Vagina (tissue), 2 donors: Measurements from ENCODE around the gene PRX. TPM values are rescaled to one million over a fixed set of nuclear protein-coding genes. Genes with fewer than 3 reads are reported as not detected.

Source experiments
- DNase-seq, 2 donors: peaks; one replicate each; pipeline ENCODE4 v3.0.0-alpha.2; 2017; ENCODE audit errors: extremely low spot score in 2 of 2
- H3K27ac ChIP-seq: fragments of 200-600 bp; sonication (generic); one replicate; pipeline ENCODE4 v1.5.1; 2019
- H3K27me3 ChIP-seq: fragments of 200-600 bp; sonication (generic); one replicate; pipeline ENCODE4 v1.5.1; 2019
- H3K36me3 ChIP-seq, 2 donors: fragments of 200-600 bp; sonication (generic); one replicate each; pipeline ENCODE4 v1.5.1; 2017 to 2019
- H3K4me1 ChIP-seq: fragments of 200-600 bp; sonication (generic); one replicate; pipeline ENCODE4 v1.5.1; 2019
- H3K4me3 ChIP-seq, 2 donors: fragments of 200-600 bp; sonication (generic); 1 replicate in 1 of 2; 2 replicates in 1 of 2; pipeline ENCODE4 v1.5.1; 2016 to 2019
- H3K9me3 ChIP-seq: fragments of 200-600 bp; sonication (generic); one replicate; pipeline ENCODE4 v1.5.1; 2019
- POLR2A ChIP-seq, 2 donors: fragments of 450-650 bp; IDR thresholded peaks; one replicate each; pipeline ENCODE4 v1.6.1; 2017; ENCODE audit warnings: antibody characterized with exemption in 2 of 2, mild to moderate bottlenecking in 2 of 2, moderate library complexity in 2 of 2
- POLR2AphosphoS5 ChIP-seq, 2 donors: sonication (generic); formaldehyde crosslinking; IDR thresholded peaks; one replicate each; pipeline ENCODE4 v1.9.0; 2017; ENCODE audit warnings: antibody characterized with exemption in 2 of 2, mild to moderate bottlenecking in 2 of 2, low read depth in 1 of 2; ENCODE audit not compliant: insufficient read depth in 1 of 2
- intact Hi-C: fragments of 100-400 bp; cut with DNase I; formaldehyde crosslinking; loops from one replicate; pipeline ENCODE4 v1.15.1; 2023
- total RNA-seq: library from RNA; depleted of rRNA; stranded (reverse); fragments of >200 nt; gene quantifications from one replicate; pipeline ENCODE4 v1.2.3, GENCODE V29; 2016
- TF ChIP-seq, protein P1 (sequence below), 3 experiments: fragments of 450-650 bp in 2 of 3; fragments of 200-600 bp in 1 of 3; sonication (generic) in 1 of 3; IDR thresholded peaks; one replicate each; pipeline ENCODE4 v1.5.1; 2017 to 2019; ENCODE audit warnings: antibody characterized with exemption in 3 of 3, mild to moderate bottlenecking in 2 of 3, moderate library complexity in 2 of 3

The PRX gene
- total RNA-seq, 1 donor from 2014 or later: 3.2 TPM

DNA sequence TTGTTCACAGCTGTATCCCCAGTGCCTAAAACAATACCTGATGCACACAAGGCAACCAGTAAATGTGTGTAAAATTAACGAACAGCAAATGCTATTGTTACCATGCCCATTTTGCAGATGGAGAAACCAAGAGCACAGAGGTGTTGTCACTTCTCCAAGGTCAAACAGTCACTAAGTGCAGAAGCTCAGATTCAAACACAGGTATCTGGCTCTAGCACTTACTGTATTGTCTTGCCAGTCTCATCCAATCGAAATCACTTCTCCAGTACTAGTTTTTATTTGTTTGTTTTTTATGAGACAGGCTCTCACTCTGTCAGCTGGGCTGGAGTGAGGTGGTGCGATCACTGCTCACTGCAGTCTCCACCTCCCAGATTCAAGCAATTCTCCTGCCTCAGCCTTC, 51.0 kb downstream of the PRX start:
- no peaks in the 10 kb centered on the region for H3K9me3 ChIP-seq
- peaks cover 0 to under 1% of the 10 kb centered on the region in 2 donors for H3K36me3 ChIP-seq
- no peaks in the 10 kb centered on the region for H3K27me3 ChIP-seq
- DNase-seq: no peak
- TF ChIP-seq, protein P1, sequence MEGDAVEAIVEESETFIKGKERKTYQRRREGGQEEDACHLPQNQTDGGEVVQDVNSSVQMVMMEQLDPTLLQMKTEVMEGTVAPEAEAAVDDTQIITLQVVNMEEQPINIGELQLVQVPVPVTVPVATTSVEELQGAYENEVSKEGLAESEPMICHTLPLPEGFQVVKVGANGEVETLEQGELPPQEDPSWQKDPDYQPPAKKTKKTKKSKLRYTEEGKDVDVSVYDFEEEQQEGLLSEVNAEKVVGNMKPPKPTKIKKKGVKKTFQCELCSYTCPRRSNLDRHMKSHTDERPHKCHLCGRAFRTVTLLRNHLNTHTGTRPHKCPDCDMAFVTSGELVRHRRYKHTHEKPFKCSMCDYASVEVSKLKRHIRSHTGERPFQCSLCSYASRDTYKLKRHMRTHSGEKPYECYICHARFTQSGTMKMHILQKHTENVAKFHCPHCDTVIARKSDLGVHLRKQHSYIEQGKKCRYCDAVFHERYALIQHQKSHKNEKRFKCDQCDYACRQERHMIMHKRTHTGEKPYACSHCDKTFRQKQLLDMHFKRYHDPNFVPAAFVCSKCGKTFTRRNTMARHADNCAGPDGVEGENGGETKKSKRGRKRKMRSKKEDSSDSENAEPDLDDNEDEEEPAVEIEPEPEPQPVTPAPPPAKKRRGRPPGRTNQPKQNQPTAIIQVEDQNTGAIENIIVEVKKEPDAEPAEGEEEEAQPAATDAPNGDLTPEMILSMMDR (IDR thresholded peaks at IDR 0.05): no peak
- no peak for TF ChIP-seq POLR2A (IDR thresholded peaks at IDR 0.05)
- H3K4me1 ChIP-seq: peaks cover 19% of the 10 kb centered on the region
- no peak overlapping the region for H3K4me3 ChIP-seq
- intact Hi-C loops: no loop called here
- H3K27ac ChIP-seq: no peak overlapping the region

DNA sequence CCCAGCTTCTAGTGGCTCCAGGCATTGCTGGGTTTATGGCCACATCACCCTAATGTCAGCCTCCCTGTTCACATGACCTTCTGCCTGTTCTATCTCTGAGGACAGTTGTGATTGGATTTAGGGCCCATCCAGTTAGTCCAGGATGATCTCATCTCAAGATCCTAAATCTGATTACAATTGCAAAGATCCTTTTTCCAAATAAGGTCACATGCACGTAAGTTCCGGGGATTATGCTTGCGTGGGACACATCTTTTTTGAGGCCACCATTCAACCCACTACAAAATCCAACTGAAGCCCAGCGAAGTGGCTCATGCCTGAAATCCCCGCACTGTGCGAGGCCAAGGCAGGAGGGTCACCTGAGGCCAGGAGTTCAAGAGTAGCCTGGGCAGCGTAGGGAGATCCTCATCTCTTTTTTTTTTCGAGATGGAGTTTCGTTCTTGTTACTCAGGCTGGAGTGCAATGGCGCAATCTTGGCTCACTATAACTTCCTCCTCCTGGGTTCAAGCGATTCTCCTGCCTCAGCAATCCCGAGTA, 52.4 kb downstream of the PRX start:
- Histone ChIP-seq H3K27ac (no peak overlapping the region), H3K4me3 (no peak overlapping the region), H3K4me1 (peaks cover 9% of the 10 kb centered on the region), H3K9me3 (no peaks in the 10 kb centered on the region), H3K36me3 (no peaks in the 10 kb centered on the region), H3K27me3 (no peaks in the 10 kb centered on the region)
- intact Hi-C loops: no loop called here
- no peak for TF ChIP-seq POLR2A (IDR thresholded peaks at IDR 0.05)
- TF ChIP-seq, protein P1 (IDR thresholded peaks at IDR 0.05): no peak
- no peak for TF ChIP-seq POLR2AphosphoS5 (IDR thresholded peaks at IDR 0.05; ENCODE audit: insufficient read depth in 1 of 2, low read depth in 1 of 2)
- no peak for DNase-seq

DNA sequence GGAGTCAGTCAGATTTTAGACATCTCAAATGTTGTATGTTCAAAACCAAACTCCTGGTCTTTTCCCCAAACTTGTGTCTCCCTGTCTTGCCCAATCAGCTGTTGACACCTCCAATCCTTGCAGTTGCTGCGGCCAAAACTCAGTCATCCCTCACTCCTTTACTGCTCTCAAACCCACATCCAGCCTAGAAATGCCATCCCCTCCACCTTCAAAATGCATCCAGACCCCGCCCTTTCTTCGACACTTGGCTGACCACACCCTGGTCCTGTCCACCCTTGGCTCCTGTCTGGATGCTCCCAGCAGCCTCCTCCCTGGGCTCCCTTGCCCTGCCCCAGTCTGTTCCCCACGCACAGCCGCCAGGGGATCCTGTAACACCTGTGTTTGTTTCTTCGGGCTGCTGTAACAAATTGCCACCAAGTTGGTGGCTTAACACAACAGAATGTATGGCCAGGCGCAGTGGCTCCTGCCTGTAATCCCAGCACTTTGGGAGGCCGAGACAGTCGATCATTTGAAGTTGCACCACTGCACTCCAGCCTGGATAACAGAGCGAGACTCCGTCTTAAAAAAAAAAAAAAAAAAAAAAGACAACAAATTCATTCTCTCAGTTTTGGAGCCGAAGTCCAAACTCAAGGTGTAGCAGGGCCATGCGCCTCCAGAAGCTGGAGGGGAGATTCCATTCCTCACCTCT, 53.0 kb downstream of the PRX start:
- no peak for TF ChIP-seq POLR2AphosphoS5 (IDR thresholded peaks at IDR 0.05; ENCODE audit: insufficient read depth in 1 of 2, low read depth in 1 of 2)
- TF ChIP-seq, protein P1 (IDR thresholded peaks at IDR 0.05): no peak
- TF ChIP-seq POLR2A (IDR thresholded peaks at IDR 0.05): no peak
- Histone ChIP-seq H3K27ac (no peak overlapping the region), H3K4me1 (peaks cover 5% of the 10 kb centered on the region), H3K9me3 (no peaks in the 10 kb centered on the region), H3K4me3 (no peak overlapping the region), H3K36me3 (no peaks in the 10 kb centered on the region), H3K27me3 (no peaks in the 10 kb centered on the region)
- intact Hi-C loops: no loop called here
- DNase-seq: no peak

DNA sequence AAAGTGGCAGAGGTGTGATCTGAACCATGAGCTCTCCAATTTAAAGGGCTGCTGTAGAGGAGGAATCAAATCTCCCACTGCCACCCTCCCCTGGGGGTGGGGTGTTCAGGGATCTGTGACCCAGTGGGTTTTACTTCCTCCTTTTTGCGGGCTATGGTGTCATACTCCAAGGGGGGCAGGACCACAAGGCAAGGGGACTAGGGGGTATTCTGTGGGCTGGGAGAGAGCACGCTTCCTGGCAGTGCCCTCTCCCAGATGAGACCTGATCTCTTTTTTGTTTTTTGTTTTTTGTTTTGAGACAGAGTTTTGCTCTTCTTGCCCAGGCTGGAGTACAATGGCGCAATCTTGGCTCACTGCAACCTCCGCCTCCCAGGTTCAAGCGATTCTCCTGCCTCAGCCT, 54.4 kb downstream of the PRX start:
- DNase-seq: no peak
- intact Hi-C loops: no loop called here
- Histone ChIP-seq H3K36me3 (no peaks in the 10 kb centered on the region), H3K9me3 (no peaks in the 10 kb centered on the region), H3K27ac (no peak overlapping the region), H3K4me3 (no peak overlapping the region), H3K4me1 (peaks cover 5% of the 10 kb centered on the region), H3K27me3 (no peaks in the 10 kb centered on the region)
- TF ChIP-seq POLR2A (IDR thresholded peaks at IDR 0.05): no peak
- no peak for TF ChIP-seq POLR2AphosphoS5 (IDR thresholded peaks at IDR 0.05; ENCODE audit: insufficient read depth in 1 of 2, low read depth in 1 of 2)
- TF ChIP-seq, protein P1 (IDR thresholded peaks at IDR 0.05): no peak

DNA sequence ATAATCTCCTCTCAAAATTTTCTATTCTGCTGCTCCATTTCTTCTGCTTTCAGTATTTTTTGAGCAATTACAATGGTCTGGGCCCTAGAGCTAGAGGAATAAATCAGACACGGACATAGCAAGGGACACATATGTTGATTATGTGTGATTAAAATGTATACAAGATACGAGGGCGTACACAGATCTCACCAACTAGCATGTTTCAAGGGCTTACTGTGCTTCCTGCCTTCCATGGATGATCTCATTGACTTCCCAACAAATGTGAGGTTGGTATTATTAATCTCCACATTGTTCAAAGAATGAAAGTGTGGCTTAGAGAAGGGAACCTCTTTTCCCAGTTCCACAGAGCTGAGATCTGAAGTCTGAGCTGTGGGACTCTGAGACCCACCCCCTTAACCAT, 55.5 kb downstream of the PRX start:
- intact Hi-C loops: no loop called here
- no peak for DNase-seq
- Histone ChIP-seq H3K4me3 (no peak overlapping the region), H3K4me1 (no peaks in the 10 kb centered on the region), H3K27ac (no peak overlapping the region), H3K9me3 (no peaks in the 10 kb centered on the region), H3K36me3 (no peaks in the 10 kb centered on the region), H3K27me3 (no peaks in the 10 kb centered on the region)
- TF ChIP-seq, protein P1 (IDR thresholded peaks at IDR 0.05): no peak
- TF ChIP-seq POLR2A (IDR thresholded peaks at IDR 0.05): no peak
- no peak for TF ChIP-seq POLR2AphosphoS5 (IDR thresholded peaks at IDR 0.05; ENCODE audit: insufficient read depth in 1 of 2, low read depth in 1 of 2)
